NCI-H748 (cell line): ENCODE data around the gene IFNA21.
"Not testable (repeated sequence)": the region's sequence is repeated elsewhere in the genome, so short reads cannot be mapped to it uniquely, and the experiment has no call there.

Experiments
- DNase-seq: peaks from one replicate; lab custom pipeline; 2025; ENCODE audit not compliant: unreplicated experiment; lab: John Stamatoyannopoulos, UW

Gene IFNA21

DNA sequence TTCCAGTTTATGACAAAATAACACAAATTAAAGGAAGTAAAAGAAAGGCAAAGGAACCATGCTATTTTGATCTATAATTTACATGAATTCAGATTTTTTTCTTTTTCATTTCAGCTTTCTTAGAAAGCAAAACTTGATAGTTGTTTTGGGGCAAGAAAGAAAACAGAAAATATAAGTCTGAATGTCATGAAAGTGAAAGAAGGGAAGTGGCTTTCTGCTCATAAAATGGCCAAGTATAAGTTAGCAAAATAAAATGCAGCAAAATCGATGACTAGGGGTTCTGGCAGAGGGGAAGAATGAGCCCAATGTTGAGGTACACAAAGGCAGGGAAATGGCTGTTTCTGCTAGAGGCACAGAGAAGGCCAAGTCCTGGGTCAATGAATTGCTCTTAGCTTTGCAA lies 21.9 kb downstream of the IFNA21 start:
- DNase-seq, result no peak

DNA sequence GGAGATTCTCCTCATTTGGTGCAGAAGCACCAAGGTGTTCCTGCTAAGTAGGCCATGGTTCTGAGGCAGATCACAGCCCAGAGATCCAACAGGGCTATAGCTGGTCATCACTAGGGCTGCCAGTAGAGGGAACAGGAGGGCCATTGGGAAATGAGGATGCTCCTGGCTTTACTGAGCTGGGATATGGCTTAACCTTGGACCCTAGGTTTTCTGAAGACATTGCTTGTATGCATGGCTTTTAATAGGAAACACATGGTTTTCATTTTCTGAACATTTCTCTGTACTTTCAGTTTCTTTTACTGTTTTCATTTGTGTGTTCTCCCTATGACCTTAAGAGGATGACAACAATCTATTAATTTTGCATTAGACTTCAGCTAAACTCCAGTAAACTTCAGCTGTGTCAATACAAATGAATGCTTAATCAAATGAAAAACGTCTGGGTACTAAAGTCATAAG lies 25.0 kb downstream of the IFNA21 start, which contains the start of gene IFNW1:
TSS of gene IFNW1 (minus strand) at position 406 of the 456 bp plus-strand sequence. CDS start at position 144, 262 bp downstream.
- no peak for DNase-seq

GRCh38 chr9:21137020-21137419 lies 29.4 kb downstream of the IFNA21 start:
- no peak for DNase-seq

- DNase-seq, result no peak
Observed at GRCh38 chr9:21135736-21136135, 30.7 kb downstream of the IFNA21 start.

DNA sequence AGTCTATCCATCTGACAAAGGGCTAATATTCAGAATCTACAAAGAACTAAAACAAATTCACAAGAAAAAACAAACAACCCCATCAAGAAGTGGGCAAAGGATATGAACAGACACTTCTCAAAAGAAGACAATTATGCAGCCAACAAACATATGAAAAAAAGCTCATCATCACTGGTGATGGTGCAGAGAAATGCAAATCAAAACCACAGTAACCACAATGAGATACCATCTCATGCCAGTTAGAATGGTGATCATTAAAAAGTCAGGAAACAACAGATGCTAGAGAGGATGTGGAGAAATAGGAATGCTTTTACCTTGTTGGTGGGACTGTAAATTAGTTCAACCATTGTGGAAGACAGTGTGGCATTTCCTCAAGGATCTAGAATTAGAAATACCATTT lies 38.3 kb downstream of the IFNA21 start:
- not testable (repeated sequence) for DNase-seq

- no peak for DNase-seq
Observed at GRCh38 chr9:21121595-21122251, 44.7 kb downstream of the IFNA21 start.

DNA sequence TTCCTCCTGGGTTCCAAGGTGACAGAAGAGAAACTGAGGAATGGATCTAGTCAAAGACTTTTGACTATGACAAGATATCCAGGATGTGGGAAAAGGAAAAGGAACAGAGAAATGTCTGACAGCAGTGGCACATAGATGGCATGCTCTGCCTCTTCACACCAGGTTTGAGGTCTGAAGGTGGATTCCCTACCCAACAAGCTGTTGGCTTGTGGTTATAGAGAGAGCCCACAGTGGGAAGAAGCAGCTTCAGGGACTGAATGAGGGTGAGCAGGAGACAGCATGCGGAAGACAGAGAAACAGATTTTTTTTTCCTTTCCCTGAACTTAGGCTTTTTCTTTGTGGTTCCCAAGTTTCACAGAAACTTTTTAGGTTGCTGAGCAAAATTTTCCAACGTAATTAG lies 45.4 kb downstream of the IFNA21 start:
- no peak for DNase-seq

- DNase-seq, result no peak
Observed at GRCh38 chr9:21119093-21119770, 47.2 kb downstream of the IFNA21 start.
